ENCODE measurements around the gene SYT1. TPM values are rescaled to one million over a fixed set of nuclear protein-coding genes. Genes with fewer than 3 reads are reported as not detected.

Gene SYT1
- total RNA-seq, 5 donors from 2014 or later (not counting 1 experiment from before 2014, with no cell fraction given) = 0.09 TPM; not detected in 3

- CTCF ChIA-PET = no interaction called here
Measured at GRCh38 chr12:79344855-79345847, 480.6 kb downstream of the SYT1 start.

GRCh38 chr12:79347866-79348265, 483.3 kb downstream of the SYT1 start:
- no peak overlapping the region for H3K4me3 Mint-ChIP-seq
- Histone ChIP-seq H3K36me3 (ENCODE audit: control insufficient read depth in 2 of 2, extremely low read depth in 1 of 2, insufficient read depth in 1 of 2, low read length in 1 of 2) (no peaks in the 10 kb centered on the region), H3K4me3 (ENCODE audit: control insufficient read depth in 1 of 2, extremely low read depth in 1 of 2, low read length in 1 of 2) (no peak overlapping the region), H3K27me3 (replicated peaks in 1 of 2; ENCODE audit: control insufficient read depth in 2 of 2, extremely low read depth in 1 of 2, insufficient read depth in 2 of 2, low read length in 1 of 2) (no peaks in the 10 kb centered on the region), H3K4me1 (ENCODE audit: control insufficient read depth in 1 of 2, extremely low read depth in 1 of 2, insufficient read depth in 2 of 2, low read length in 2 of 2) (no peaks in the 10 kb centered on the region), H3K27ac (ENCODE audit: low read length) (no peak overlapping the region), H3K9me3 (no peaks in the 10 kb centered on the region)
- WGBS (ENCODE audit: insufficient coverage) = 31% methylated on average over 1 of the region's 1 CpG
- ATAC-seq (replicated peaks in 1 of 4) (no peak), DNase-seq (no peak)
- POLR2A ChIA-PET = no interaction called here
- H3K4me1 Mint-ChIP-seq = no peaks in the 10 kb centered on the region
- peaks cover 0 to 4% (median 3%) of the 10 kb centered on the region in 3 donors for H3K9me3 Mint-ChIP-seq
- H3K36me3 Mint-ChIP-seq = no peaks in the 10 kb centered on the region
- no peaks in the 10 kb centered on the region for H3K27me3 Mint-ChIP-seq
- CTCF ChIA-PET = no interaction called here
- no peak overlapping the region for H3K27ac Mint-ChIP-seq

More at GRCh38 chr12:79344855-79345847, 480.6 kb downstream of the SYT1 start:
- POLR2A ChIA-PET = no interaction called here
- no peak overlapping the region for H3K27ac Mint-ChIP-seq
- H3K9me3 Mint-ChIP-seq = peaks cover 0 to 6% (median 3%) of the 10 kb centered on the region in 3 donors
- no peaks in the 10 kb centered on the region for H3K27me3 Mint-ChIP-seq
- DNase-seq (peak in 1 of 35 experiments; percentile 1), ATAC-seq (replicated peaks in 1 of 4) (no peak)
- Histone ChIP-seq H3K9me3 (no peaks in the 10 kb centered on the region), H3K27ac (ENCODE audit: low read length) (no peak overlapping the region), H3K27me3 (replicated peaks in 1 of 2; ENCODE audit: control insufficient read depth in 2 of 2, extremely low read depth in 1 of 2, insufficient read depth in 2 of 2, low read length in 1 of 2) (no peaks in the 10 kb centered on the region), H3K4me3 (ENCODE audit: control insufficient read depth in 1 of 2, extremely low read depth in 1 of 2, low read length in 1 of 2) (no peak overlapping the region), H3K4me1 (ENCODE audit: control insufficient read depth in 1 of 2, extremely low read depth in 1 of 2, insufficient read depth in 2 of 2, low read length in 2 of 2) (no peaks in the 10 kb centered on the region), H3K36me3 (ENCODE audit: control insufficient read depth in 2 of 2, extremely low read depth in 1 of 2, insufficient read depth in 1 of 2, low read length in 1 of 2) (no peaks in the 10 kb centered on the region)
- no CpG with 5 or more reads among the region's 5 CpGs for WGBS (ENCODE audit: insufficient coverage)
- no peaks in the 10 kb centered on the region for H3K36me3 Mint-ChIP-seq
- H3K4me3 Mint-ChIP-seq = no peak overlapping the region
- no peaks in the 10 kb centered on the region for H3K4me1 Mint-ChIP-seq

DNA sequence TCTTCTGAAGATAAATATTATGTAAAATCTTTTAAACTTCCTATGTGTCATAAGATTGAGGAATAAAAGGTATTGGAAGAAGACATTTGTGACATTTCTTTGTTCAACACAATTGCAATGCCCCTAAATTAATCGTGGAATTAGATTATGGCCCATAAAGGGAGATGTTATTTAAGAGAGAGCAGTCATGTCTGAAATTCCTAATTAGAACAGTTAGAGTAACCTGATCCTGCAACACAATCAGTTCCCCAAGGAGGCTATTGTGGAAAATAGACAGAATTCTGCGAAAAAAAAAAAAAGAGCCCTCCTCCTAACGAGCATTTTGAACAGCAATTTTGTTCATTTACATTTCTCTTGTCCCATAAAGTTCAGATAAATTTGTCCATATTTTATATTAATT, 486.7 kb downstream of the SYT1 start:
- no peaks in the 10 kb centered on the region for H3K36me3 Mint-ChIP-seq
- no CpG with 5 or more reads among the region's 3 CpGs for whole genome bisulfite sequencing (ENCODE audit: insufficient coverage)
- ATAC-seq (replicated peaks in 1 of 4) = no peak
- Histone ChIP-seq H3K27me3 (replicated peaks in 1 of 2; ENCODE audit: control insufficient read depth in 2 of 2, extremely low read depth in 1 of 2, insufficient read depth in 2 of 2, low read length in 1 of 2) (no peaks in the 10 kb centered on the region), H3K27ac (ENCODE audit: low read length) (no peak overlapping the region), H3K4me1 (ENCODE audit: control insufficient read depth in 1 of 2, extremely low read depth in 1 of 2, insufficient read depth in 2 of 2, low read length in 2 of 2) (no peaks in the 10 kb centered on the region), H3K4me3 (ENCODE audit: control insufficient read depth in 1 of 2, extremely low read depth in 1 of 2, low read length in 1 of 2) (no peak overlapping the region), H3K9me3 (no peaks in the 10 kb centered on the region), H3K36me3 (ENCODE audit: control insufficient read depth in 2 of 2, extremely low read depth in 1 of 2, insufficient read depth in 1 of 2, low read length in 1 of 2) (no peaks in the 10 kb centered on the region)
- no peaks in the 10 kb centered on the region for H3K27me3 Mint-ChIP-seq
- peaks cover 3 to 4% (median 4%) of the 10 kb centered on the region in 3 donors for H3K9me3 Mint-ChIP-seq
- POLR2A ChIA-PET = no interaction called here
- H3K4me1 Mint-ChIP-seq = no peaks in the 10 kb centered on the region
- no peak overlapping the region for H3K4me3 Mint-ChIP-seq
- DNase-seq = no peak
- no peak overlapping the region for H3K27ac Mint-ChIP-seq
- CTCF ChIA-PET = no interaction called here

- no peaks in the 10 kb centered on the region for H3K27me3 ChIP-seq (replicated peaks in 1 of 2; ENCODE audit: control insufficient read depth in 2 of 2, extremely low read depth in 1 of 2, insufficient read depth in 2 of 2, low read length in 1 of 2)
- DNase-seq (no peak), ATAC-seq (replicated peaks in 1 of 4) (no peak)
- H3K4me3 ChIP-seq (ENCODE audit: control insufficient read depth in 1 of 2, extremely low read depth in 1 of 2, low read length in 1 of 2) = no peak overlapping the region
- Mint-ChIP-seq H3K4me3 (no peak overlapping the region), H3K4me1 (no peaks in the 10 kb centered on the region), H3K27ac (no peak overlapping the region), H3K9me3 (peaks cover 0 to 4% (median 0%) of the 10 kb centered on the region in 3 donors), H3K27me3 (peaks cover 0 to 3% of the 10 kb centered on the region in 2 donors), H3K36me3 (no peaks in the 10 kb centered on the region)
- ChIA-PET POLR2A (no interaction called here), CTCF (no interaction called here)
- H3K4me1 ChIP-seq (ENCODE audit: control insufficient read depth in 1 of 2, extremely low read depth in 1 of 2, insufficient read depth in 2 of 2, low read length in 2 of 2) = no peaks in the 10 kb centered on the region
- H3K36me3 ChIP-seq (ENCODE audit: control insufficient read depth in 2 of 2, extremely low read depth in 1 of 2, insufficient read depth in 1 of 2, low read length in 1 of 2) = no peaks in the 10 kb centered on the region
- no peak overlapping the region for H3K27ac ChIP-seq (ENCODE audit: low read length)
- H3K9me3 ChIP-seq = no peaks in the 10 kb centered on the region
- no CpG with 5 or more reads among the region's 1 CpG for WGBS (ENCODE audit: insufficient coverage)
Measured at GRCh38 chr12:79356216-79356615, 491.6 kb downstream of the SYT1 start.

DNA sequence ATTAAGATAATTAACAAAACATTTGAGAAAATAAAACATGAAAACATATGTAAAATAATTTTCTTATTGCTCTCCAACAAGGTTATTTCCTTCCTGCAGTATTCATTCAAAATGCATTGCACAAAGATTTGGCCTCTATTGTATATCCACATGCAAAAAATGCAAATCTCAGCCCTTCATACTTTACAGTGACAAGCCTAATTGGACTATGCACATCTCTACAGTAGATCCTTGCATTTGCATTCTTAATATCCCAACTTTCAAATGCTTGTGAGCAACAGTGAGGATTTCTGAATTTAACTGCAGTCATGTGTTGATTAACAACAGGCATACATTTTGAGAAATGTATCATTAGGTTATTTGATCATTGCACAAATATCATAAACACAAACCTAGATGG, 492.5 kb downstream of the SYT1 start:
- no peak for ATAC-seq (replicated peaks in 1 of 4)
- CTCF ChIA-PET = no interaction called here

GRCh38 chr12:79358716-79359300, 494.2 kb downstream of the SYT1 start:
- ChIA-PET CTCF (no interaction called here), POLR2A (no interaction called here)
- Histone ChIP-seq H3K27me3 (replicated peaks in 1 of 2; ENCODE audit: control insufficient read depth in 2 of 2, extremely low read depth in 1 of 2, insufficient read depth in 2 of 2, low read length in 1 of 2) (no peaks in the 10 kb centered on the region), H3K9me3 (no peaks in the 10 kb centered on the region), H3K4me1 (ENCODE audit: control insufficient read depth in 1 of 2, extremely low read depth in 1 of 2, insufficient read depth in 2 of 2, low read length in 2 of 2) (no peaks in the 10 kb centered on the region), H3K27ac (ENCODE audit: low read length) (no peak overlapping the region), H3K4me3 (ENCODE audit: control insufficient read depth in 1 of 2, extremely low read depth in 1 of 2, low read length in 1 of 2) (no peak overlapping the region), H3K36me3 (ENCODE audit: control insufficient read depth in 2 of 2, extremely low read depth in 1 of 2, insufficient read depth in 1 of 2, low read length in 1 of 2) (no peaks in the 10 kb centered on the region)
- H3K36me3 Mint-ChIP-seq = no peaks in the 10 kb centered on the region
- no peak overlapping the region for H3K27ac Mint-ChIP-seq
- H3K9me3 Mint-ChIP-seq = peaks cover 0 to 4% (median 0%) of the 10 kb centered on the region in 3 donors
- no peak overlapping the region for H3K4me3 Mint-ChIP-seq
- H3K4me1 Mint-ChIP-seq = no peaks in the 10 kb centered on the region
- DNase-seq (no peak), ATAC-seq (replicated peaks in 1 of 4) (no peak)
- 17% methylated on average over 1 of the region's 5 CpGs for WGBS (ENCODE audit: insufficient coverage)
- peaks cover 0 to 3% of the 10 kb centered on the region in 2 donors for H3K27me3 Mint-ChIP-seq

More for the DNA sequence above, 492.5 kb downstream of the SYT1 start:
- no peak for DNase-seq
- no peak overlapping the region for H3K4me3 Mint-ChIP-seq
- Histone ChIP-seq H3K4me1 (ENCODE audit: control insufficient read depth in 1 of 2, extremely low read depth in 1 of 2, insufficient read depth in 2 of 2, low read length in 2 of 2) (no peaks in the 10 kb centered on the region), H3K27me3 (replicated peaks in 1 of 2; ENCODE audit: control insufficient read depth in 2 of 2, extremely low read depth in 1 of 2, insufficient read depth in 2 of 2, low read length in 1 of 2) (no peaks in the 10 kb centered on the region), H3K9me3 (no peaks in the 10 kb centered on the region), H3K4me3 (ENCODE audit: control insufficient read depth in 1 of 2, extremely low read depth in 1 of 2, low read length in 1 of 2) (no peak overlapping the region), H3K27ac (ENCODE audit: low read length) (no peak overlapping the region), H3K36me3 (ENCODE audit: control insufficient read depth in 2 of 2, extremely low read depth in 1 of 2, insufficient read depth in 1 of 2, low read length in 1 of 2) (no peaks in the 10 kb centered on the region)
- H3K36me3 Mint-ChIP-seq = no peaks in the 10 kb centered on the region
- H3K4me1 Mint-ChIP-seq = no peaks in the 10 kb centered on the region
- H3K9me3 Mint-ChIP-seq = peaks cover 0 to 4% (median 0%) of the 10 kb centered on the region in 3 donors
- peaks cover 0 to 3% of the 10 kb centered on the region in 2 donors for H3K27me3 Mint-ChIP-seq
- POLR2A ChIA-PET = no interaction called here
- no peak overlapping the region for H3K27ac Mint-ChIP-seq
